Measurements from ENCODE around the gene PDAP1.

The PDAP1 gene, protein sequence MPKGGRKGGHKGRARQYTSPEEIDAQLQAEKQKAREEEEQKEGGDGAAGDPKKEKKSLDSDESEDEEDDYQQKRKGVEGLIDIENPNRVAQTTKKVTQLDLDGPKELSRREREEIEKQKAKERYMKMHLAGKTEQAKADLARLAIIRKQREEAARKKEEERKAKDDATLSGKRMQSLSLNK

DNA sequence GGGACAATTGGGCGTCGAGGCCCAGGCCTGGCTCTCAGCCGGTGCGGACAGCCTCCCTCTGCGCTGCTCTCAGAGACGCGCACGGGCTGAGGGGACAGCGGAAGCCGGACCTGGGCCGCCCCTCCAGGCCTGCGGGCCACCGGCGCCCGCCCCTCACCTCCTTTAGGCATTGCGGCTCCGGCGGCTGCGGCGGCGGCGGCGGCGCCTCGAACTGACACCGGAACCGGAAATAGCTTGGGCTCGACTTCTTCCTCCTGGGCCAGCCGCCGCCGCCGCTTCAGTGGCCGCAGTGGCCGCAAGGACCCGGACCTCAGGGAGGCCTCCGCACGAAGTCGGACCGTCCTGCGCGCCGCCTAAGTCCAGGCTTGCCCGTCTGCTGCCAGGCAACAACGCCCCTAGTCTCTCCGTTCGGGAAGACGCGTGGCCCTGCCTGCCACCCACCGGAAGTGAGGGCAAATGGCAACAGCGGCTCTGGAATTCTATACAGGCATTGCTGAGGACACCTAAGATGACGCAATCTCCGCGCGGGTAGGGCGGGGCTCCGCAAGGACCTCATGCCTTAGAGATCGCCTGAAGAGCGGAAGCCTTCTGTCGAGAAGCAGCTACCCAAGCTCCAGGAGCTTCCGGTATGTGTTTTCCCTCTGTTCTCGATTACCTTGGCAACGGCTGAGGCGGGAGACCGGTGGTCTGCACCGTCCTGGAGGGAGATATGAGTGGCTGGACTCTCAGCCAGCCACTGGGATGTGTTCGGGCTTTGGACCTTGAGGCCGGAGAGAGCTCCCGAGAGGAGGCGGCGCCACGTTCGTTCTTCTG, at the start of gene PDAP1, which contains the start of gene BUD31:
TSS of gene PDAP1 (minus strand) at position 219 of the 813 bp plus-strand sequence. CDS start at position 170, 49 bp downstream.
TSS of gene BUD31 (plus strand) at position 591 of the 813 bp plus-strand sequence. CDS start 2,124 bp downstream, outside the sequence.
- TF ChIP-seq, protein P1, sequence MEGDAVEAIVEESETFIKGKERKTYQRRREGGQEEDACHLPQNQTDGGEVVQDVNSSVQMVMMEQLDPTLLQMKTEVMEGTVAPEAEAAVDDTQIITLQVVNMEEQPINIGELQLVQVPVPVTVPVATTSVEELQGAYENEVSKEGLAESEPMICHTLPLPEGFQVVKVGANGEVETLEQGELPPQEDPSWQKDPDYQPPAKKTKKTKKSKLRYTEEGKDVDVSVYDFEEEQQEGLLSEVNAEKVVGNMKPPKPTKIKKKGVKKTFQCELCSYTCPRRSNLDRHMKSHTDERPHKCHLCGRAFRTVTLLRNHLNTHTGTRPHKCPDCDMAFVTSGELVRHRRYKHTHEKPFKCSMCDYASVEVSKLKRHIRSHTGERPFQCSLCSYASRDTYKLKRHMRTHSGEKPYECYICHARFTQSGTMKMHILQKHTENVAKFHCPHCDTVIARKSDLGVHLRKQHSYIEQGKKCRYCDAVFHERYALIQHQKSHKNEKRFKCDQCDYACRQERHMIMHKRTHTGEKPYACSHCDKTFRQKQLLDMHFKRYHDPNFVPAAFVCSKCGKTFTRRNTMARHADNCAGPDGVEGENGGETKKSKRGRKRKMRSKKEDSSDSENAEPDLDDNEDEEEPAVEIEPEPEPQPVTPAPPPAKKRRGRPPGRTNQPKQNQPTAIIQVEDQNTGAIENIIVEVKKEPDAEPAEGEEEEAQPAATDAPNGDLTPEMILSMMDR (IDR thresholded peaks at IDR 0.05) = no peak

GRCh38 chr7:99457650-99458493, 49.5 kb upstream of the PDAP1 start:
- TF ChIP-seq, protein P1 (IDR thresholded peaks at IDR 0.05) = no peak

- TF ChIP-seq, protein P1 (IDR thresholded peaks at IDR 0.05) = no peak
These were observed 48.8 kb upstream of the PDAP1 start for GRCh38 chr7:99457050-99457649.

- TF ChIP-seq, protein P1 (IDR thresholded peaks at IDR 0.05) = no peak
These were observed 47.9 kb upstream of the PDAP1 start for GRCh38 chr7:99456288-99456687.

DNA sequence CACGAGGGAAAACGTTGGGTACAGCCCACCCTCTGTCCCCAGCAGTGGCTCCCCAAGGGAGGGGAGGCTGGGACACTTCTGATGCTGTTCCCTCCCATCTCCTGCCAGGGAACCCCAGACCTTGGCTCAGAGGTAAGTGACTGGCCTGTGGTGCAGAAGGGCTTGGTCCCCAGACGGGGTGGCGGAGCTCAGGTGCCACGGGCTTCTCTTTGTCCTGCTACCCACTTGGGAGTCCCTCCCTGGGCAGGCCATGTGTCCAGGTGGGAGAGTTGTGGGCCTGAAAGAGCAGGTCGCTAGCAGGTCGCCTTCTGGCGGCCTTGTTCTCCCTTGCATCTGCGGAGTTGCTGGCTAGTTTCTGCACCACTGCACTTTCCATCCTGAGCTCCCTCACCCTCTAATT, 47.5 kb upstream of the PDAP1 start:
- TF ChIP-seq, protein P1 (IDR thresholded peaks at IDR 0.05) = no peak

DNA sequence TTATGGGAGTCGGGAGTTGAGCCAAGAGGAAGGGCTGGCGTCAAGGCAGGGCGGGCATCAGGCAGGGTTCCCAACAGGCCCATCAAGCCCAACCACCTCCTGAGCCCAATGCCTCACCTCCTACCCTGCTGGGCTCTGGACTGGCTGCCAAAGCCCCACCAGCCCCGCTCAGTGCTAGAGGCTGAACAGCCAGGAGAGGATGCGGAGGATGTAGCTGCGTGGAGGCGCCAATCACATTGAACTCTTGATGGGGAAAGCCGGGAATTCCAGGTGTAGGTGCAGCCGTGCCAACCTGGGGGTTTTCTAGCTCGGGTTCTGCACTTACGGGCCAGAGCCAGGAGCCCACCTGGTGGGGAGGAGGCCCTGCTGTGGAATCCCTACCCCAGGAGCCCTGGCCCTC, 44.7 kb upstream of the PDAP1 start:
- TF ChIP-seq, protein P1 (IDR thresholded peaks at IDR 0.05) = no peak

GRCh38 chr7:99452541-99452940, 44.1 kb upstream of the PDAP1 start:
- TF ChIP-seq, protein P1 (IDR thresholded peaks at IDR 0.05) = no peak
